HEK293T (cell line): ENCODE measurements around the gene SLC39A6.
A peak's percentile ranks its signal among the peaks of the same experiment; 100 is the strongest.

Experiments used
- BHLHE40 ChIP-seq: fragments of 450-650 bp; IDR thresholded peaks from 2 replicates; pipeline ENCODE4 v1.6.1; 2016; ENCODE audit warnings: mild to moderate bottlenecking, moderate library complexity, borderline replicate concordance
- FOXA1 ChIP-seq: fragments of 450-650 bp; IDR thresholded peaks from 2 replicates; pipeline ENCODE4 v1.6.1; 2016; ENCODE audit warnings: mild to moderate bottlenecking
- FOXK2 ChIP-seq: fragments of 450-650 bp; IDR thresholded peaks from 2 replicates; pipeline ENCODE4 v1.6.1; 2016; ENCODE audit warnings: mild to moderate bottlenecking
- FOXM1 ChIP-seq: fragments of 450-650 bp; IDR thresholded peaks from 2 replicates; pipeline ENCODE4 v1.6.1; 2017; ENCODE audit warnings: mild to moderate bottlenecking, borderline replicate concordance
- HDGF ChIP-seq: fragments of 450-650 bp; IDR thresholded peaks from 2 replicates; pipeline ENCODE4 v1.6.1; 2017; ENCODE audit warnings: antibody characterized with exemption, borderline replicate concordance
- L3MBTL2 ChIP-seq: fragments of 450-650 bp; conservative IDR thresholded peaks from 2 replicates; pipeline ENCODE4 v1.6.1; 2016; ENCODE audit warnings: mild to moderate bottlenecking
- SP1 ChIP-seq: fragments of 450-650 bp; IDR thresholded peaks from 2 replicates; pipeline ENCODE4 v1.6.1; 2017
- SUZ12 ChIP-seq: fragments of 450-650 bp; IDR thresholded peaks from 2 replicates; pipeline ENCODE4 v1.6.1; 2016; ENCODE audit warnings: mild to moderate bottlenecking

DNA sequence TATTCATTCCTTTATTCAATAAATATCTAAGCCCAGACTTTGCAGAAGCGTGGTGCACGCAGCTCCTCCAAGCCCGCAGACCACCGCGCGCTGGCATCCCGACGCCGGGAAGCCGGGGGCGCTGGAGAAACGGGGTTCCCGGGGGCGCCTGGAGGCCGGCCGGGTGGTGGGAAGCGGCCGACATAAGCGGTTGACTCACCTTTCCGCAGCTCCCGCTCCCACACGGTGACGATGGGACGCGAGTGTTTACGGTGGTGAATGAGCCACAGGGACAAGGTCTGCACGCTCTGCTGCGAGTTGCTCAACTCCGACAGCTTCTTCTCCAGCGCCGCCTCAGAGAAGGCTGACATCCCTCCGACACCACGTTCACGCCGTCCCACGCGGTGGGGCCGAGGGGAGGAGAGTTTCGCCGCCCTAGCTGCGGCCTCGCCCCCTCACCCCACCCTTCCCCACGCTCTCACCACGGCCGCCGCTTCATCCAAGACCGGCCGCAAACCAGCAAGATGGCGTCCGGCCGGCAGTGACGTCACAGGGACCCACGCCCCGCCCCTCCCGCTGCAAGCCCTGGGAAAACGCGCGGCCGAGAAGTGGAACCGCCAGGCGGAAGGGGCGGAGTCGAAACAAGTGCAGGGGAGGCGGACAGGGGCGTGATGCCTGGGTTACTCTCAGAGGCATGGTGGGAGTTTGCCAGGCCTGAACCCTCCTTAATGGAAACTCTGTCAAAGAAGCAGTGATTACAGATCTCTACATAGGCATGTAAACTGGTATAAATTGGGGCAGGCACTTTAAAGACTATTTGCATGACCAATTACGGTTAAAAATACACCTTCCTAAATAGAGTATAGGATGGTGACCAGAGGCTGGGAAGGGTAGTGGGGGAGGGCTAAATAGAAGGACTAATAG lies 61.8 kb downstream of the SLC39A6 start, which contains the start of gene RPRD1A:
- no peak for TF ChIP-seq SUZ12
- no peak for TF ChIP-seq SP1
- no peak for TF ChIP-seq BHLHE40
- peak; percentile 97 for TF ChIP-seq HDGF
- TF ChIP-seq FOXA1 = no peak
- no peak for TF ChIP-seq FOXM1
- TF ChIP-seq FOXK2 = no peak
- TF ChIP-seq L3MBTL2 = no peak; the same call in 1 of the 2 replicates
